NK-92 treated with Interleukin-12 subunit alpha and Interleukin-12 subunit beta, amount 100 ng/mL, for 24 hours (cell line): ENCODE measurements around the gene MMP28.

Source experiments
- DNase-seq: peaks from one replicate; lab custom pipeline; 2025; lab: John Stamatoyannopoulos, UW

The MMP28 gene

DNA sequence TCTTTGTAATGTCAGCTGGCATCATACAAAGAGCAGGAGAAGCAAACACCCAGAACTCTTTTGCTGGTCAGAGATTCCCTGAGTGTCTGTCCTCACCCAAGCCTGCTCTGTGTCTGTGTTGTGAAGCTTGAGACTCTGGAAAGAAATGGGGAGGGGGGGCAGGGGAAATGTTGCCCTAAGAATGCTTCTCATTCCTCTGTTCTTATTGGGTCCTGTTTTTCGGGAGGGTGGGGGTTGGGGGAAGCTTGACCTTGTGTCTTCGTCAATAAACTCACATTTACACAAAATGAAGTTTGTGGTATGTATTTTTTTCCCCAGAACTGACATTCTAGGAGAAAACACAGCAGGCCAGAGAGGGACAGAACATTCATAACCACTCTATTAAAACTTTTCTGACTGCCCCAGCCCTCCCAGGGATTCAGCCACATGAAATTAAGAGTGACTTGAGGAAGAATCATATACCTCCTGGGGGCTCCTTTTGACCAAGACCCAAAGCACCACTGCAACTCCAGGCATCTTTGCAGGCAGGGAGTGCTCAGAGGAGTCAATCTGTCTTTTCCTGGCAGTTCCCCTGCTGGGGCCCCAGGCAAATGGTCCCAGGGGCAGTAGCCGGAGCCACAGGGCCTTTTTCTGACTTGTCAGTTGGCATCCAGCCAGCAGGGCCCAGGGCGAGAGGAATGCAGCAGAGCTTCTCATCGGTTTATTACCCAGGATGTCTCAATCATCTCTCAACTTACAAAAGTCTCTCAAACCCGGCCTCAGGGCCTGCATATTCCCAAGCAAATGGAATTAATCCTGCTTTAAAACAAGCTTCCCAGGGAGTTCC, 69.1 kb downstream of the MMP28 start:
- no peak for DNase-seq

GRCh38 chr17:35725802-35726126, 69.7 kb downstream of the MMP28 start:
- DNase-seq, result no peak

DNA sequence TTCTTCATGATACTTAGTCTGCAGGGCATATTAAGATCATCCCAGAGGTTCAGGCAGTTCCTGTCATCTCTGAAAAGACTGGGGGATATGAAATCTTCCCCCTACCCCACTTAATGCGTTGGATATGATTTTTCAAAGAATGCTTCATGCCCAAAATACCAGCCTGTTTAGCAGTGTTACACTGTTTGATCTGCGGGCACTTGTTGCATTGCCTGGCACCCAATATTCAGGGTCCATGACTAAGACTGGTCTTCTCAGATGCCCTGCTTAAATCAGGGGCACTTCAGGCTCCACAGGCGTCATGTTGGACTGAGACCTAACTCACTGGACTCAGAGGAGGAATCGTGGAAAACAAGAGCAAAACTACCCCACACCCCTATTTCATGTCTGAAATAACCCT, 70.4 kb downstream of the MMP28 start:
- no peak for DNase-seq

DNA sequence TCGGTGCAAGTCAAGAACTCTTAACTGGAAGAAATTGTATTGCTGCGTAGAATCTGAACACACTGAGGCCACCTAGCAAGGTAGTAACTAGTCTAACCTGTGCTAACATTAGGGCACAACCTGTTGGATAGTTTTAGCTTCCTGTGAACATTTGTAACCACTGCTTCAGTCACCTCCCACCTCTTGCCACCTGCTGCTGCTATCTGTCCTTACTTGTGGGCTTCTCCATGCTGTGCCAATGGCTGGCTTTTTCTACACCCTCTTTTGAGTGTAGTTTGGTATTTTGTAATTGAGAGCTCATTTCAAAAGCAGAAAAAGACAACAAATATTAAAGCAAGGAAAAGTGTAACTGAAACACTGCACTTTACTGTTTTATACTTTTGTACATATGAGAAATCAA, 71.7 kb downstream of the MMP28 start:
- DNase-seq, result no peak

DNA sequence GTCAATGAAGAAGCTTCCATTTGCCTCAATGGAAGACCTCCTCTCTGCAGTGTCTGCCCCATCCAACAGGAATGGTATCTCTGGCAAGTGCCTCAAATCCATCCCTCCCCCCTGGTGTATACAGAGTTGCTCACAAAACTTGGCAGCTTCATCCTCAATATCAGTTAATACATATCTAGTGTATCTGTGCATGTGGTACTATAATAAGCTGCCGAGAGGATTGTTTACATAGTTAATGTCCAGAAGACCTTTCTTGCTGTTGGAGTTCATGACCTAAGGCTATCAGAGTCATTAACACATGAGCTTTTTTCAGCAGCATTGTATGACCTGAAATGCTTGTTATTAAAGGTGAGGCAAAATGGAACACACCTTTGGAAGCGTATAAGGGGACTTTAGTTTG, 78.0 kb downstream of the MMP28 start:
- DNase-seq, result no peak

DNA sequence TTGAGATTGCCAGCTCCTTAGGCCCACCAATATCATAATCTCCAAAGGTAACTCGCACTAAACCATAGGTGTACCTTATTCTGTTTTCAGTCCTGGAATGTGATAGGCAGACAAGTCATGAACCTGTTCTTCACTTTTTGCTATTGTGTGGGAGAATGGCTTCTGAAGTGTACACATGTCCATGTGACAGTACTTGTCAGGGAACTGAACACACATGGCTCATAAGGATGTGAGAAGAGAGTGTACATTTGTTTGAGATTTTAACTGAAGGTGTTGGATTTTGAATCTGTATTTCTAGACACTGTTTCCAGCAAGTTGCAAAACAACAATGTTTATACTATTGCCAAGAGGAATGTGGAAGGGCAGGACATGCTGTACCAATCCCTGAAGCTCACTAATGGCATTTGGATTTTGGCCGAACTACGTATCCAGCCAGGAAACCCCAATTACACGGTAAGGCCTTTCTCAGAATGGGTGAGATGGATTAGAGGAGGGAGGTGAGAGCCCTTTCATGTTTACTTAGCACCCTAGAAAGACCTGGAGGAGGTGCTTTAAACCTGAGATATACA, 78.5 kb downstream of the MMP28 start:
- no peak for DNase-seq

DNA sequence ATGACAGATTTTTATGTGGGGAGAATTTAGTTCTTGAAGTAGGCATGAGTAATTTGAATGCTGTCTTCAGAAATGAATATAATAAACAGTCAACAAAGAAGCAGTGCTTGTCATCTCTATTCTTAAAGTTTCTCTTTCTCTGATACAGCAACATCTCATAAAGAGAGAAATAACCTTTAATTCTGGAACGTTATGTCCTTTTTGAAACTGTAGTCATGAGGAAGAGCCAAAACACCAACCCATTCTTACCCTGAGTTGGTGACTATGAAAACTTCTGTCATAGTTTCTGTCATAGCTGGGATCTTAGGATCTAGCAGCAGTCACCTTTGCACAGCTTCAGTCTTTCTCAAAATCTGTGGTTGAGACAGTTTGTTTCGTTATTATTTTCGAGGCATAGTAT, 79.3 kb downstream of the MMP28 start:
- no peak for DNase-seq
